SU-DHL-6 (cell line): Measurements from ENCODE around the gene SOCS1.
"Not testable (repeated sequence)": the region's sequence is repeated elsewhere in the genome, so short reads cannot be mapped to it uniquely, and the experiment has no call there.

Experiments used
- EZH2phosphoT487 ChIP-seq: fragments of 200-600 bp; sonication (generic), shearing (Covaris generic); conservative IDR thresholded peaks from 2 replicates; pipeline ENCODE4 v1.6.1; 2018; ENCODE audit warnings: mild to moderate bottlenecking, antibody characterized with exemption, low read length, moderate library complexity, mixed read lengths
- TF ChIP-seq, protein P1 (sequence below): fragments of 200-600 bp; sonication (generic); IDR thresholded peaks from one replicate; pipeline ENCODE4 v1.5.1; 2017; ENCODE audit warnings: antibody characterized with exemption, mild to moderate bottlenecking, low read length, moderate library complexity; ENCODE audit not compliant: insufficient read depth, poor library complexity, severe bottlenecking

DNA sequence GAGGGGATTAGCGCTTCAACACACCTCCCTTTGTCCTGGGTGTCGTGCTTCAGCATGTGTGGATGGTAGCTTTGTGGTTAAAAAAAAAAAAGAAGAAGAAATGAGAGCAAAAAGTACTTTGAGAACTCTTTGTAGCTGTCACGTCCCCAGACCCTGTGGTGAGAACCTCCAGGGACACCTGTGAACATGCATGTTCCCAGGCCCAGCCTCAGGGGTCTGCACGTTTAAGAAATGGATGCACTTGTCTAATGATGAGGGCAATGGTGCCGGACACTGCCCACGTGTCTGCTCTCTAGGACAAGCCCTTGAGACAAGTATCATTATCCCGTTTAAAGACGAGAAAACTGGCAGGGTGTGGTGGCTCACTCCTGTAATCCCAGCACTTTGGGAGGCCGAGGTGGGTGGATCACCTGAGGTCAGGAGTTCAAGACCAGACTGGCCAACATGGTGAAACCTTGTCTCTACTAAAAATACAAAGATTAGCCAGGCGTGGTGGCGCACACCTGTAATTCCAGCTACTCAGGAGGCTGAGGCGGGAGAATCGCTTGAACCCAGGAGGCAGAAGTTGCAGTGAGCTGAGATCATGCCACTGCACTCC is 43.0 kb upstream of the SOCS1 start:
- TF ChIP-seq, protein P1, sequence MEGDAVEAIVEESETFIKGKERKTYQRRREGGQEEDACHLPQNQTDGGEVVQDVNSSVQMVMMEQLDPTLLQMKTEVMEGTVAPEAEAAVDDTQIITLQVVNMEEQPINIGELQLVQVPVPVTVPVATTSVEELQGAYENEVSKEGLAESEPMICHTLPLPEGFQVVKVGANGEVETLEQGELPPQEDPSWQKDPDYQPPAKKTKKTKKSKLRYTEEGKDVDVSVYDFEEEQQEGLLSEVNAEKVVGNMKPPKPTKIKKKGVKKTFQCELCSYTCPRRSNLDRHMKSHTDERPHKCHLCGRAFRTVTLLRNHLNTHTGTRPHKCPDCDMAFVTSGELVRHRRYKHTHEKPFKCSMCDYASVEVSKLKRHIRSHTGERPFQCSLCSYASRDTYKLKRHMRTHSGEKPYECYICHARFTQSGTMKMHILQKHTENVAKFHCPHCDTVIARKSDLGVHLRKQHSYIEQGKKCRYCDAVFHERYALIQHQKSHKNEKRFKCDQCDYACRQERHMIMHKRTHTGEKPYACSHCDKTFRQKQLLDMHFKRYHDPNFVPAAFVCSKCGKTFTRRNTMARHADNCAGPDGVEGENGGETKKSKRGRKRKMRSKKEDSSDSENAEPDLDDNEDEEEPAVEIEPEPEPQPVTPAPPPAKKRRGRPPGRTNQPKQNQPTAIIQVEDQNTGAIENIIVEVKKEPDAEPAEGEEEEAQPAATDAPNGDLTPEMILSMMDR: not testable (repeated sequence)
- not testable (repeated sequence) for TF ChIP-seq EZH2phosphoT487
